PC-9 (cell line): ENCODE measurements around the gene PPAN. TPM values are rescaled to one million over a fixed set of nuclear protein-coding genes. Genes with fewer than 3 reads are reported as not detected.

Experiments
- BruUV-seq: library from RNA; stranded (reverse); fragments of 400-500 nt; replicated peaks from 2 replicates; lab custom pipeline; 2021; lab: Mats Ljungman, UMichigan
- CTCF ChIA-PET: fragments of 300-600 bp; sonication (Branson Sonifier 250); formaldehyde crosslinking; loops from one replicate; lab custom pipeline; 2022; ENCODE audit warnings: antibody characterized with exemption; lab: Charles Lee
- POLR2A ChIA-PET: fragments of 300-600 bp; sonication (Branson Sonifier 250); formaldehyde crosslinking; loops from one replicate; lab custom pipeline; 2022; ENCODE audit warnings: antibody characterized with exemption; ENCODE audit not compliant: unreplicated experiment; lab: Charles Lee
- DNase-seq, 2 experiments: peaks; one replicate each; pipeline versions ENCODE4 v3.0.0 to v3.0.0-alpha.2; 2015 to 2022; ENCODE audit warnings: mixed read lengths in 1 of 2
- H2AFZ ChIP-seq: fragments of 200-600 bp; sonication (generic); 2 replicates; pipeline ENCODE4 v1.8.1; 2017; ENCODE audit warnings: antibody characterized with exemption
- H3F3A ChIP-seq: fragments of 200-600 bp; sonication (generic); 2 replicates; pipeline ENCODE4 v1.8.1; 2017; ENCODE audit warnings: antibody characterized with exemption, mild to moderate bottlenecking, low read depth; ENCODE audit not compliant: insufficient read depth
- H3K27ac ChIP-seq: fragments of 200-600 bp; sonication (generic); 2 replicates; pipeline ENCODE4 v1.6.1; 2016; ENCODE audit warnings: mixed run types
- H3K27me3 ChIP-seq: fragments of 200-600 bp; sonication (generic); 2 replicates; pipeline ENCODE4 v1.6.1; 2016; ENCODE audit warnings: low read depth, mixed run types; ENCODE audit not compliant: insufficient read depth
- H3K36me3 ChIP-seq: fragments of 200-600 bp; sonication (generic); 2 replicates; pipeline ENCODE4 v1.6.1; 2016; ENCODE audit warnings: low read depth, mixed run types
- H3K4me1 ChIP-seq: fragments of 200-600 bp; sonication (generic); replicated peaks from 2 replicates; pipeline ENCODE4 v1.6.1; 2016; ENCODE audit warnings: mixed run types; ENCODE audit not compliant: insufficient read depth
- H3K4me2 ChIP-seq: fragments of 200-600 bp; sonication (generic); 2 replicates; pipeline ENCODE4 v1.6.1; 2017; ENCODE audit warnings: mixed run types
- H3K4me3 ChIP-seq: fragments of 200-600 bp; sonication (generic); 2 replicates; pipeline ENCODE4 v1.6.1; 2016; ENCODE audit warnings: mixed run types
- H3K79me2 ChIP-seq: fragments of 200-600 bp; sonication (generic); 2 replicates; pipeline ENCODE4 v1.6.1; 2017; ENCODE audit warnings: low read depth, mixed run types
- H3K9me2 ChIP-seq: fragments of 200-600 bp; sonication (generic); 2 replicates; pipeline ENCODE4 v1.8.1; 2017; ENCODE audit warnings: mild to moderate bottlenecking; ENCODE audit not compliant: insufficient read depth
- H3K9me3 ChIP-seq: fragments of 200-600 bp; sonication (generic); 2 replicates; pipeline ENCODE4 v1.8.1; 2016; ENCODE audit warnings: low read depth; ENCODE audit not compliant: insufficient read depth
- H4K20me1 ChIP-seq: fragments of 200-600 bp; sonication (generic); 2 replicates; pipeline ENCODE4 v1.8.1; 2017; ENCODE audit not compliant: insufficient read depth
- EZH2 ChIP-seq: fragments of 200-600 bp; sonication (generic); IDR thresholded peaks from 2 replicates; pipeline ENCODE4 v1.8.0; 2017; ENCODE audit warnings: antibody characterized with exemption, low read depth
- intact Hi-C: fragments of 100-400 bp; cut with micrococcal nuclease; formaldehyde crosslinking; loops from one replicate; pipeline ENCODE4 v1.10.0; 2022; ENCODE audit not compliant: unreplicated experiment
- total RNA-seq: library from RNA; stranded (reverse); gene quantifications from 2 replicates; pipeline ENCODE4 v1.2.3, GENCODE V29; 2021
- TF ChIP-seq, protein P1 (sequence below): fragments of 200-600 bp; sonication (generic); conservative IDR thresholded peaks from 2 replicates; pipeline ENCODE4 v1.6.1; 2017; ENCODE audit warnings: mixed run types, antibody characterized with exemption, mild to moderate bottlenecking, moderate library complexity

The PPAN gene
- total RNA-seq, 1 experiment from 2014 or later = 41.0 TPM

GRCh38 chr19:10104665-10105508 is 1.3 kb upstream of the PPAN start:
- BruUV-seq = no TSS peak
- peaks cover 9% of the 10 kb centered on the region for H3K4me1 ChIP-seq
- peaks cover 35% of the 10 kb centered on the region for H3K79me2 ChIP-seq
- H3K9me2 ChIP-seq = no peaks in the 10 kb centered on the region
- ChIA-PET CTCF (no interaction called here), POLR2A (interaction anchor here (0.7 kb wide), 1 partner anchor 130 kb away, joined by 3 read pairs; no protein-coding TSS in a partner anchor)
- H3K36me3 ChIP-seq = peaks cover 28% of the 10 kb centered on the region
- intact Hi-C loops = loop anchor here (10.0 kb wide), 1 partner anchor 170 kb away; the partner anchor contains the start of gene OLFM2
- H4K20me1 ChIP-seq = peaks cover 19% of the 10 kb centered on the region
- H3K4me2 ChIP-seq = no peak overlapping the region
- no peak for TF ChIP-seq EZH2
- TF ChIP-seq, protein P1, sequence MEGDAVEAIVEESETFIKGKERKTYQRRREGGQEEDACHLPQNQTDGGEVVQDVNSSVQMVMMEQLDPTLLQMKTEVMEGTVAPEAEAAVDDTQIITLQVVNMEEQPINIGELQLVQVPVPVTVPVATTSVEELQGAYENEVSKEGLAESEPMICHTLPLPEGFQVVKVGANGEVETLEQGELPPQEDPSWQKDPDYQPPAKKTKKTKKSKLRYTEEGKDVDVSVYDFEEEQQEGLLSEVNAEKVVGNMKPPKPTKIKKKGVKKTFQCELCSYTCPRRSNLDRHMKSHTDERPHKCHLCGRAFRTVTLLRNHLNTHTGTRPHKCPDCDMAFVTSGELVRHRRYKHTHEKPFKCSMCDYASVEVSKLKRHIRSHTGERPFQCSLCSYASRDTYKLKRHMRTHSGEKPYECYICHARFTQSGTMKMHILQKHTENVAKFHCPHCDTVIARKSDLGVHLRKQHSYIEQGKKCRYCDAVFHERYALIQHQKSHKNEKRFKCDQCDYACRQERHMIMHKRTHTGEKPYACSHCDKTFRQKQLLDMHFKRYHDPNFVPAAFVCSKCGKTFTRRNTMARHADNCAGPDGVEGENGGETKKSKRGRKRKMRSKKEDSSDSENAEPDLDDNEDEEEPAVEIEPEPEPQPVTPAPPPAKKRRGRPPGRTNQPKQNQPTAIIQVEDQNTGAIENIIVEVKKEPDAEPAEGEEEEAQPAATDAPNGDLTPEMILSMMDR = no peak
- H3K27ac ChIP-seq = no peak overlapping the region
- no peaks in the 10 kb centered on the region for H3K9me3 ChIP-seq
- no peak overlapping the region for H3K4me3 ChIP-seq
- H3F3A ChIP-seq = peaks cover 27% of the 10 kb centered on the region
- no peak overlapping the region for H2AFZ ChIP-seq
- no peak for DNase-seq
- no peaks in the 10 kb centered on the region for H3K27me3 ChIP-seq

- BruUV-seq = no TSS peak
Measured at GRCh38 chr19:10105509-10106099, 558 bp upstream of the PPAN start.

GRCh38 chr19:10107254-10107653 is 1.1 kb downstream of the PPAN start:
- ChIA-PET POLR2A (no interaction called here), CTCF (no interaction called here)
- Histone ChIP-seq H3K4me3 (peak overlapping the region; percentile 98), H3K27ac (0 out of 2 replicates have a peak overlapping the region, but pooled peaks have one; percentile 48), H4K20me1 (peaks cover 33% of the 10 kb centered on the region), H3K36me3 (peaks cover 34% of the 10 kb centered on the region), H3K9me3 (no peaks in the 10 kb centered on the region), H2AFZ (no peak overlapping the region), H3K79me2 (peaks cover 35% of the 10 kb centered on the region), H3K4me2 (peak overlapping the region; percentile 88), H3F3A (peaks cover 50% of the 10 kb centered on the region), H3K4me1 (peaks cover 9% of the 10 kb centered on the region), H3K27me3 (no peaks in the 10 kb centered on the region), H3K9me2 (no peaks in the 10 kb centered on the region)
- no TSS peak for BruUV-seq
- TF ChIP-seq, protein P1 = no peak
- intact Hi-C loops = loop anchor here (10.0 kb wide), 1 partner anchor 172 kb away; the partner anchor contains the start of gene OLFM2
- no peak for DNase-seq

More at GRCh38 chr19:10105509-10106099, 558 bp upstream of the PPAN start:
- CTCF ChIA-PET = no interaction called here
- intact Hi-C loops = loop anchor here (10.0 kb wide), 1 partner anchor 171 kb away; the partner anchor contains the start of gene OLFM2
- no peaks in the 10 kb centered on the region for H3K9me2 ChIP-seq
- peaks cover 33% of the 10 kb centered on the region for H3F3A ChIP-seq
- H3K36me3 ChIP-seq = peaks cover 34% of the 10 kb centered on the region
- H3K4me3 ChIP-seq = no peak overlapping the region; the same call in 1 of the 2 replicates
- TF ChIP-seq EZH2 = no peak
- TF ChIP-seq, protein P1 = no peak
- peaks cover 9% of the 10 kb centered on the region for H3K4me1 ChIP-seq
- H3K27me3 ChIP-seq = no peaks in the 10 kb centered on the region
- no peak for DNase-seq
- peaks cover 19% of the 10 kb centered on the region for H4K20me1 ChIP-seq
- no peak overlapping the region for H3K27ac ChIP-seq
- H3K9me3 ChIP-seq = no peaks in the 10 kb centered on the region
- H3K4me2 ChIP-seq = peak overlapping the region; percentile 17; the same call in 1 of the 2 replicates
- H3K79me2 ChIP-seq = peaks cover 35% of the 10 kb centered on the region
- no peak overlapping the region for H2AFZ ChIP-seq
- POLR2A ChIA-PET = no interaction called here
